Measurements from ENCODE around the gene UBQLN1. TPM values are rescaled to one million over a fixed set of nuclear protein-coding genes. Genes with fewer than 3 reads are reported as not detected.

UBQLN1 gene
- total and polyA plus RNA-seq, 9 of the 15 experiments (the other 6 are each of a cell fraction or from before 2014, with no cell fraction given): 7.5 to 120 (median 52.8) TPM

DNA sequence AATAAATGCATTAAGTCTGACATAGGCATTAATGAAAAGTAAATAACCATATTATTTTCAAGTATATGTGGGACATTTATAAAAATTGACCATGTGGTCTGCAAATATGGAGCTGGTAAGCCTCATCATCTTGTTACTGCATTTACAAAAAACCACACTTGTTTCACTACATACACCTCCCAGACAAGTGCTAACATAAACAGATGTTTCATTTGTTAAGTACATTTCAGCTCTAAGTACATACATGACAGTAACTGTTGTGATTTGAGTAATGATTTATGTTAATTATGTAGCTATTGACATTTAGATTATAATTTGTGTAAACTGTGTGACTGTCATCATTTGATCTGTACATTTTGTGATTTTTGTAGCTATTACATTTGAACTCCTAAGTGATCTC lies 70.9 kb downstream of the UBQLN1 start:
- Histone ChIP-seq H2AFZ (ENCODE audit: low read depth, low read length) (no peak overlapping the region), H3K79me2 (ENCODE audit: control insufficient read depth, insufficient read depth, low read length) (no peaks in the 10 kb centered on the region), H3K4me1 (replicated peaks in 1 of 2; ENCODE audit: control insufficient read depth in 2 of 2, insufficient read depth in 2 of 2, low read length in 2 of 2) (no peaks in the 10 kb centered on the region; a peak in 3 of 5 replicates), H3K36me3 (ENCODE audit: control insufficient read depth, insufficient read depth, low read length) (peaks cover 8% of the 10 kb centered on the region; the same call in 1 of the 3 replicates), H3K27ac (ENCODE audit: extremely low read depth, low read depth, low read length) (no peak overlapping the region), H3K4me3 (no peak overlapping the region), H4K20me1 (replicated peaks; ENCODE audit: control insufficient read depth, insufficient read depth, low read length) (no peaks in the 10 kb centered on the region), H3K9me3 (replicated peaks; ENCODE audit: control insufficient read depth, insufficient read depth, low read depth, low read length) (no peaks in the 10 kb centered on the region), H3K9ac (ENCODE audit: insufficient read depth in 1 of 2, low read depth in 2 of 2, low read length in 2 of 2) (no peak overlapping the region), H3K4me2 (ENCODE audit: insufficient read depth, low read length) (no peak overlapping the region), H3K27me3 (ENCODE audit: control insufficient read depth in 2 of 2, insufficient read depth in 2 of 2, low read length in 2 of 2) (no peaks in the 10 kb centered on the region), H3K9me1 (ENCODE audit: control insufficient read depth, insufficient read depth, low read length) (no peaks in the 10 kb centered on the region)
- no TSS peak for BruUV-seq (replicated peaks)
- ATAC-seq: no peak
- POLR2A ChIA-PET: no interaction called here
- FAIRE-seq: no peak
- TF ChIP-seq POLR3G (IDR thresholded peaks at IDR 0.05; ENCODE audit: extremely low read depth, insufficient read length, insufficient replicate concordance) (no peak), MCM2 (IDR thresholded peaks at IDR 0.05; ENCODE audit: low read depth) (no peak), TAF15 (IDR thresholded peaks at IDR 0.05; ENCODE audit: low read depth, low read length) (no peak), MAFK (IDR thresholded peaks at IDR 0.05; ENCODE audit: low read length) (no peak), CBFA2T3 (IDR thresholded peaks at IDR 0.05) (no peak), ZNF212 (CRISPR knock-in tag; IDR thresholded peaks at IDR 0.05) (no peak)
- TF ChIP-seq, protein P1, sequence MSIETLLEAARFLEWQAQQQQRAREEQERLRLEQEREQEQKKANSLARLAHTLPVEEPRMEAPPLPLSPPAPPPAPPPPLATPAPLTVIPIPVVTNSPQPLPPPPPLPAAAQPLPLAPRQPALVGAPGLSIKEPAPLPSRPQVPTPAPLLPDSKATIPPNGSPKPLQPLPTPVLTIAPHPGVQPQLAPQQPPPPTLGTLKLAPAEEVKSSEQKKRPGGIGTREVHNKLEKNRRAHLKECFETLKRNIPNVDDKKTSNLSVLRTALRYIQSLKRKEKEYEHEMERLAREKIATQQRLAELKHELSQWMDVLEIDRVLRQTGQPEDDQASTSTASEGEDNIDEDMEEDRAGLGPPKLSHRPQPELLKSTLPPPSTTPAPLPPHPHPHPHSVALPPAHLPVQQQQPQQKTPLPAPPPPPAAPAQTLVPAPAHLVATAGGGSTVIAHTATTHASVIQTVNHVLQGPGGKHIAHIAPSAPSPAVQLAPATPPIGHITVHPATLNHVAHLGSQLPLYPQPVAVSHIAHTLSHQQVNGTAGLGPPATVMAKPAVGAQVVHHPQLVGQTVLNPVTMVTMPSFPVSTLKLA (conservative IDR thresholded peaks at IDR 0.05): no peak
- intact Hi-C loops (cut with micrococcal nuclease) (no loop called here), in situ Hi-C loops (cut with MboI) (no loop called here)
- no peak for DNase-seq (ENCODE audit: extremely low read depth in 1 of 4, low spot score in 3 of 4)
- CTCF ChIA-PET (ENCODE audit: low intra/inter-chr PET ratio): no interaction called here

All from K562 (cell line).